ENCODE measurements around the gene PINK1.
"Not testable (repeated sequence)": the region's sequence is repeated elsewhere in the genome, so short reads cannot be mapped to it uniquely, and the experiment has no call there.

The PINK1 gene

DNA sequence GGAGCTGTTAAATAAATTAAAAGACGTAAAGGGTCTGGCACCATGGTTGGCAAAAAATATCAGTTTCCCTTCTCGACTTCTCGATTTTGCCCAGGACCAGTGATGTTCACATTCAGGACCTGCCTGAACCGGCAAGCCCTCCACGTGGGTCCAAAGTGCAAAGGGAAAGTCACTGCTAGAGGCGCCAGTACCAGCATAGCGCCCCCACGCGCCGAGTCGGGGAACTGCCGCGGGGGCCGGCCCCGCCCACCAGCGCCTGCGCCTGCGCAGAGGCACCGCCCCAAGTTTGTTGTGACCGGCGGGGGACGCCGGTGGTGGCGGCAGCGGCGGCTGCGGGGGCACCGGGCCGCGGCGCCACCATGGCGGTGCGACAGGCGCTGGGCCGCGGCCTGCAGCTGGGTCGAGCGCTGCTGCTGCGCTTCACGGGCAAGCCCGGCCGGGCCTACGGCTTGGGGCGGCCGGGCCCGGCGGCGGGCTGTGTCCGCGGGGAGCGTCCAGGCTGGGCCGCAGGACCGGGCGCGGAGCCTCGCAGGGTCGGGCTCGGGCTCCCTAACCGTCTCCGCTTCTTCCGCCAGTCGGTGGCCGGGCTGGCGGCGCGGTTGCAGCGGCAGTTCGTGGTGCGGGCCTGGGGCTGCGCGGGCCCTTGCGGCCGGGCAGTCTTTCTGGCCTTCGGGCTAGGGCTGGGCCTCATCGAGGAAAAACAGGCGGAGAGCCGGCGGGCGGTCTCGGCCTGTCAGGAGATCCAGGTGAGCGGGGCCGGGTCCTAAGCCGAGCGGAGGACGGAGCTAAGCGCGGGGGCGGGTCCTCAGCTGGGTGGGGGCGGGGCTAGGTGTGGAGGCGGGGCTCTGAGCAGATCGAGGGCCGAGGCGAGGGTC, at the start of gene PINK1:
Gene PINK1, plus strand, starts transcription at position 269 of the 875 bp plus-strand sequence. Its CDS starts 91 bp downstream, at position 360.
- DNase-seq, result peak; percentile 45 to 83

GRCh38 chr1:20584890-20585289, 48.4 kb upstream of the PINK1 start:
- DNase-seq, result no peak

GRCh38 chr1:20586953-20587660, 46.2 kb upstream of the PINK1 start:
- no peak for DNase-seq

DNA sequence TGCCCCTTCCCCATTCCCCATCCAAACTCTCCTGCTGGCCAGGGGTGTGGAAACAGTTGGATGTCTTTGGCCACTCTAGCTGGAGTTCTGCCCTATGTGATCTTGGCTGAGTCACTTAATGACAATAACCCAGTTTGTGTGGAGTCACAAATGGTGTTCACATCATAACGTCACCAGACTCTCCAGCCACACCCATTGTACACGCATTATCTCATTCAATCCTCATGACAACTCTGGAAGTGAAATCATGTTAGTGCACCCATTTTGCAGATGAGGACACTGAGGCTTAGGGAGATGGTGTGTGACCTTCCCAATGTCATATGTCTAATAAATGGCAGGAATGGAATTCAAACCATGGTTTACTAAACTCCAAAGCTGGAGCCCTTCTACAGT, 45.6 kb upstream of the PINK1 start:
- no peak for DNase-seq

- DNase-seq, result peak in 1 of 2 experiments; percentile 33
Observed at GRCh38 chr1:20588634-20589225, 44.5 kb upstream of the PINK1 start, which contains the start of gene CDA. CDA (plus strand) TSS chr1:20589097; CDS start chr1:20589130, 33 bp downstream.

- no peak for DNase-seq
Observed at GRCh38 chr1:20589331-20590278, 43.7 kb upstream of the PINK1 start.

DNA sequence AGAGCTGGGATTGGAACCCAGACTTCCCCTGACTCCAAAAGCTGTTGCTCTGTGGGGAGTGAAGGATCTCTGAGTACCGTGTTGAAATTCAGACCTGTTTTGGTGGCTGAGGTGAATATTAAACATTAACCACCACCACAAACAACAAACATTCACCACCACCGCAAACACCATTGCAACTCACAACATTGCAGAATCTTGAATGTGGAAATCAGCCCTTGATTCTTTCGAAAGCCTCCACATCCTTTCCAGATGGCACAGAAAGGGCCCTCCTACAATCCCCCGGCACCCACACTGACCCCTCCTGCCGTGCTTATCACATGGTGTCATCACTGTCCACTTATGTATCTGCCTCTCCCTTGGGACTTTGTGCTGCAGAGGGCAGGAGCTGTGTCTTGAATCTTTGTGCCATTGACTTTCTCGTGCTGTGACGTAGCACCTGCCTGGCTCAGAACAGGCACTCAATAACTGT, 42.9 kb upstream of the PINK1 start:
- DNase-seq, result no peak

GRCh38 chr1:20593756-20594155, 39.5 kb upstream of the PINK1 start:
- DNase-seq, result no peak

DNA sequence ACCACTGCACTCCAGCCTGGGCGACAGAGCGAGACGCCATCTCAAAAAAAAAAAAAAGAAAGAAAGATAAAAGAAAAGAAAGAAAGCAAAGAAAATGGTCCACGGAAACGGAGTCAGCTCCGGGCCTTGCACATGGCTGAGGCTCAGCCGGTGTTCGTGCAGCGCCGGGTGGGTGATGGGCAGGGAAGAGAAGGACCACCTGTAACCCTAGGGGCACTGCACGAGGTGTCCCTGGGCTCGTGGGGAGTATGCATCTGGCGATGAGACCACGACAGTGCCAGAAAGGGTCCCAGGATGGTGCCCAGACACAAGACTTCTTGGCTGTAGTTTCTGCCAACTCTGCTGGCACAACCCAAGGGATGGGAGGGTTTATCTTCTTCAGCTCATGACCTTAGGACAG, 38.5 kb upstream of the PINK1 start:
- no peak for DNase-seq

- no peak for DNase-seq
Observed at GRCh38 chr1:20596106-20596505, 37.2 kb upstream of the PINK1 start.

GRCh38 chr1:20597650-20598049, 35.6 kb upstream of the PINK1 start:
- no peak for DNase-seq

DNA sequence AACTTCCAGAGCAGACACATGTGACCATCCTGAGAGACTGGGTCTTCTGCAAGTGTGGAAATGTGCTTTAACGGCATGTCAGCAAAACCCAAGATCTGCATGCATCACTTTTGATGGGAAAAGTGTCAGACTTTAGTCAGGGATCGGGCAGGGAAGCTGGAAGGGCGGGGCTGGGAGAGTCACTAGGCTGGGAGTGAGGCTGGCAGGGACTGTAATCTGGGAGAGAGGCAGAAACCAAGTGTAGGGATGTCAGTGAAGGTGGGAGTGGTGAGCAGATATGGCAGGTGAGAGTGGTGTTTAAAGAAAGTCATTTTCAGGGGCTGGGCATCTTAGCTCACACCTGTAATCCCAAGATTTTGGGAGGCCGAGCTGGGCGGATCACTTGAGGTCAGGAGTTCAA, 33.1 kb upstream of the PINK1 start:
- DNase-seq, result no peak

DNA sequence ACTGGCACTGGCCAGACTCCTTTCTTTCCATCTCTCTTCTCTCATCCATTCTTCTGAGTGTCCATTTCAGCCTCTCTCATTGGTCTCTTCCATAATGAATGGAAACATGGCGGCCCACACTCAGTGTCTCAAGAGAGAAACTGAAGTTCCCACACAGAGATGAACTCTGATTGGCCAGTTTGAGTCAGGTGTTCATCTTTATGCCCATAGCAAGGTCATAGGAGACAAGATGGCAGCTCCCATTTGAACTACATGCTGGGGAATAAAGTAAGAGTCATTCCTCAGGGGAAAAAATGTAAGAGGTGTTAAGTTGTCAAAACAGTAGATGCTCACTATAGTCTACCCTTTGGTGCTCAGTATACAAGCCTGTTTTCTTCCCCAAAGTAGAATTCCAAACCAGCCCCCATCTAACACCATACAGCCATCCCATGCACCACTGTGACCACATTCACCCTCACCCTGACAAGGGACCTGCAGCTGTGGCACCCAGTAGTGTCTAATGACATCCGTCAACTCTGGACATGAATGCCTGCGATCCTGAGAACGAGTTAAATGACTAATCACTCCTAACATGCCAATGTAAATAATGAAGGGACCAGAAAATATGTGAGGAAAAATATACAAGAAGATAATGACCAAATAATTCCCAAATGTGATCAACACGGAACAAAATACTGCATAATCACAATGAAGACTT, 32.0 kb upstream of the PINK1 start:
- DNase-seq, result no peak

- DNase-seq, result no peak
Observed at GRCh38 chr1:20602851-20603450, 30.3 kb upstream of the PINK1 start.

DNA sequence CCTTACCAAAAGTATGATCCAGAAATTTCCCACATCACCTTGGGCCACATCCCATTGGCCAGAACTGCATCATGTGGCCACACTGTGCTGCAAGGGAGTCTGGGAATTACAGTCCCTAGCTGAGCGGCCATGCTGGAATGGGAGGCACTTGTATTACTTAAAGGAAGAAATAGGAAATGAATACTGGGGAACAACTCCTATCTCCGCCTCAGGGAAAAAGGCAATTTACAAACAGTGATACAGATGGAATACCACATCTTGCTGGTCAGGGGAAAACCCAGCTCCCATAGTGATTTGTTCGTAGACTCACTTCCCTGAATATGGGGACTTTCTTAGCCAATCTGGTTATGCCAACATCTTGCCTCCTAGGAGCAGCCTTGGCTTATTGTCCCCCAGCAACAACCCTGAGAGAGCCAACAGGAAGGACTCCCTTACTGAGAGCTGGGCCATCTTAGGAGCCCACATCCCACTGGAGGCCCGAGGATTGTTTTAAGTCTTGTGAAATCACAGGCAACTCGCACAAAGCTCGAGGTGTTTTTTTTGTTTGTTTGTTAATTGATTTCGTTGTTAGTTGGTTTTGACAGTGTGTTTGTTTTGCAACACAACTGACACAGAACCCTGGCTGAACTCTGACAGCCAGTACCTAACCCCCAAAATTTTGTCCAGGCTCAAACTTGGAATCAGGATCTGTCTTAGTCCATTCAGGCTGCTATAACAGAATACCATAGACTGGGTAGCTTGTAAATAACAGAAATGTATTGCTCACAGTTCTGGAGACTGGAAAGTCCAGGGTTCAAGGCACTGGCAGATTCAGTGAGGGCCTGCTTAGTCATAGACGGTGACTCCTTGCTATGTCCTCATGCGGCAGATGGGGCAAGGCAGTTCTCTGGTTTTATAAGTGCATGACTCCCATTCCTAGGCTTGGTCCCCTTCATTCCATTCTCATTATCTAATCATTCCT, 29.5 kb upstream of the PINK1 start:
- DNase-seq, result no peak

- DNase-seq, result no peak
Observed at GRCh38 chr1:20604678-20605077, 28.6 kb upstream of the PINK1 start.

DNA sequence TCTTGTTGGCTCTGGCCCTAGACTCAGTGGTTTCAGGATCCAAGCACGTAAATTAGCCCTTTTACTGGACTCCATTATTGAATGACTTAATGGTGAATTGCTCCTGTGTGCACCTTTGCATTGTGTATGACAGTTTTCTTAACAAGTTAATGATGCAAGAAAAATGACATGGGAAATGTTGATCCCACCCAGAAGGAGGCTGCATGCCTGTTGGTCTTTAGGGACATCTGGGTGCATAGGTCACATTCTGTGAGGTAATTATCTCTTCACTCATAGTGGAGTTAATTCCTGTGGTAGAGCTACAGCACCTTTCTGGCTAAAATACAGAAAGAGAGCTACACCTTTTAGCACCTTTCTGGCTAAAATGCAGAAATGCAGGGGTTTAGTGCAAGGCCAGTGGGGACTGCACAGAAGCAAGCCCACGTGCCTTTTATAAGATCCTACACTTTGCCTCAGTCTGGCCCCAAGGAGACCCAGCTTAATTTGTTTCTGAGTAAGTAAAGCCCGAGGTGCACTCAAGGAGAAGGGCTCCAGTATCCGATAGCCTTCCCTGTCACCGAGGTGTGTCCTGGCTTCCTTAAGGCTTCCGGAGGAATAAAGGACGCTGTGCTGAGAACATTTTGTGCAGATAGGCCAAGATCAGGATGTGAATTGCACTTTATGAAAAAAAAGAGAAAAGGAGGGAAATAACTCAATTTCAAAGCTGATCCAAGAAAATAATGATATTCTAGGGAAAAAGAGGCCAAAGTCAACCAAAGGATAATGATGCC, 26.3 kb upstream of the PINK1 start:
- DNase-seq, result not testable (repeated sequence)

DNA sequence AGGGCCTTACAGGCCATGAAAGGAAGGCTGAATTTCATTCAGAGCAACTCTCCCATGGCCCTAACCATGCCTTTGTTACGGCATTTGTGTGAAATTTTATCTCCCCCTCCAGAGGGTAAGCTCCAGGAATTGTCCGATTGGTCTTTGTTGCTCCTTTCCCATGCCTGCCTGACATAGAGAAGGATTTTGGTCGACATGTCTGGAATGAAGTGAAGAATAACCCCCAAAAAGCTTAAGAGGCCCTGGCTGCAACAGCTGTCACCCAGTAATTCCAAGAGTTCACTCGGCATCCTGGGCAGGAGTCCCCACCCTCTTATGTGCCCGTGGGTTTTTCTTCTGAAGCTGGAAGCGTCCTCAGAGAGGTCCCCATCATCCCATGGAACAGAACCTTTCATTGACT, 23.7 kb upstream of the PINK1 start:
- DNase-seq, result no peak

DNA sequence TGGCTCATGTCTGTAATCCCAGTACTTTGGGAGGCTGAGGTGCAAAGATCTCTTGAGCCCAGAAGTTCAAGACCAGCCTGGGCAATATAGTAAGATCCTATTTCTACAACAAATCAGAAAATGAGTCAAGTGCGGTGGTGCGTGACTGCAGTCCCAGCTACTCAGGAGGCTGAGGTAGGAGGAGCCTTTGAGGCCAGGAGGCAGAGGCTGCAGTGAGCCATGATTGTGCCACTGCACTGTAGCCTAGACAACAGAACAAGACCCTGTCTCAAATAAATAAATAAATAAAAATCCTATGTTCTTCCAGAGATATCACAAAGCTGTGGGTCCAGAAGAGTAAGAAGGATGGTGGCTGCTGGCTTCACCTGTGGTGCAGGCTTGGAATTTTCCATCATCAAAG, 22.3 kb upstream of the PINK1 start:
- DNase-seq, result no peak

Measured in NCI-H526 (cell line).